Kidney epithelial cell (primary cell): ENCODE results near the gene UTS2R. TPM values are rescaled to one million over a fixed set of nuclear protein-coding genes. Genes with fewer than 3 reads are reported as not detected.
"Not testable (repeated sequence)": the region's sequence is repeated elsewhere in the genome, so short reads cannot be mapped to it uniquely, and the experiment has no call there.

ENCODE experiments used
- DNase-seq: peaks from one replicate; pipeline ENCODE4 v3.0.0-alpha.2; 2010; ENCODE audit warnings: low read depth
- H3K27me3 ChIP-seq: 2 replicates; pipeline ENCODE4 v1.6.0; 2011; ENCODE audit warnings: low read length; ENCODE audit not compliant: control insufficient read depth, insufficient read depth
- H3K36me3 ChIP-seq: 2 replicates; pipeline ENCODE4 v1.5.1; 2011; ENCODE audit warnings: low read length; ENCODE audit not compliant: control insufficient read depth, insufficient read depth
- H3K4me3 ChIP-seq: 2 replicates; pipeline ENCODE4 v1.5.1; 2011; ENCODE audit warnings: low read depth, mild to moderate bottlenecking, control low read depth, low read length
- total RNA-seq: library from RNA; depleted of rRNA; stranded (reverse); fragments of >200 nt; gene quantifications from 2 replicates; pipeline ENCODE4 v1.2.3, GENCODE V29; 2015
- TF ChIP-seq, protein P1 (sequence below): IDR thresholded peaks from 2 replicates; pipeline ENCODE4 v1.5.1; 2011; ENCODE audit warnings: mild to moderate bottlenecking, moderate library complexity, low read length, control low read depth, inconsistent platforms; ENCODE audit not compliant: insufficient read depth, poor library complexity, severe bottlenecking

Gene UTS2R
- total RNA-seq, 1 donor from 2014 or later = not detected

DNA sequence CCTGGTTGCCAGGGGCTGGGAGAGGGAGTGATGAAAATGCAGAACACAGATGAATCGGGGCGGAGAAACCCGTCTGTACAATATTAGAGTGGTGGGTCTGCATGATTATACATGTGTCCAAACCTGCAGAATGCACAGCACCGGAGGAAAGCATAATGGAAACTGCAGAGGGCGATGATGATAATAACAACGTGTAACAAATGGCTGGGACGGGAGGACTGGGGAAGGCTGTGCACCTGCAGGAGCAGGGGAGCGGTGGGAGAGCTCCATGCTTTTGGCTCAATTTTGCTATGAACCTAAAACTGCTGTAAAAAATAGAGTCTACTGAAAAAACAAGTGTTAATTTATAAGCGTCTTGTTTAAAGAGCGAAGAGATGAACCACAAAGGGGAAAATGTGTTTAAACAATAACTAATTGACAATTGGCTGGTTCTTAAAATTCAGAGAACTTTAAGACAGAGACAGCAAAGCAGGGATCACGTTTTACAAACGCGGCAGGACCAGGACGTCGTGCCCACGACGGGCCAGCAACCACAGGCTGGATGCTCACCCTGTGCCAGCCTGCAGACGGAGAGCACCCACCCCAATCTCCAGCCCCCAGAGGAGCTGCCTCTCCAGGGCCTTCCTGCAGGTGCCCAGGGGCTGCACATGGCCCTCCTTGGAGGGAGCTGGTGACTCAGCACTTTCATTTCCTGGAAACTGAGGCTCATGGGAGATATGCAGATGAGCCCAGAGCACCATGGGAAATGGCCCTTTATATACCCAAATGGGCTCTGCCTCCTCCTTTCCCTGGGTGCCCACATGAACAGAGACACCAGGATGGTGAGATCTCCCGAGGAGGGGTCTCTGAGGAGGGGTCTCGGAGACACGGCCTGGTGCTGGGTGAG lies 12.9 kb upstream of the UTS2R start, which contains the start of gene TEX19:
Gene TEX19 (plus strand): TSS at position 783 of the 886 bp plus-strand sequence. CDS start 2,904 bp downstream, outside the sequence.
- Histone ChIP-seq H3K4me3 (no peak within 1 kb of the TSS), H3K36me3 (no peaks in the 10 kb centered on the region), H3K27me3 (peaks cover 9% of the 10 kb centered on the region)
- DNase-seq = no peak
- TF ChIP-seq, protein P1, sequence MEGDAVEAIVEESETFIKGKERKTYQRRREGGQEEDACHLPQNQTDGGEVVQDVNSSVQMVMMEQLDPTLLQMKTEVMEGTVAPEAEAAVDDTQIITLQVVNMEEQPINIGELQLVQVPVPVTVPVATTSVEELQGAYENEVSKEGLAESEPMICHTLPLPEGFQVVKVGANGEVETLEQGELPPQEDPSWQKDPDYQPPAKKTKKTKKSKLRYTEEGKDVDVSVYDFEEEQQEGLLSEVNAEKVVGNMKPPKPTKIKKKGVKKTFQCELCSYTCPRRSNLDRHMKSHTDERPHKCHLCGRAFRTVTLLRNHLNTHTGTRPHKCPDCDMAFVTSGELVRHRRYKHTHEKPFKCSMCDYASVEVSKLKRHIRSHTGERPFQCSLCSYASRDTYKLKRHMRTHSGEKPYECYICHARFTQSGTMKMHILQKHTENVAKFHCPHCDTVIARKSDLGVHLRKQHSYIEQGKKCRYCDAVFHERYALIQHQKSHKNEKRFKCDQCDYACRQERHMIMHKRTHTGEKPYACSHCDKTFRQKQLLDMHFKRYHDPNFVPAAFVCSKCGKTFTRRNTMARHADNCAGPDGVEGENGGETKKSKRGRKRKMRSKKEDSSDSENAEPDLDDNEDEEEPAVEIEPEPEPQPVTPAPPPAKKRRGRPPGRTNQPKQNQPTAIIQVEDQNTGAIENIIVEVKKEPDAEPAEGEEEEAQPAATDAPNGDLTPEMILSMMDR = no peak

DNA sequence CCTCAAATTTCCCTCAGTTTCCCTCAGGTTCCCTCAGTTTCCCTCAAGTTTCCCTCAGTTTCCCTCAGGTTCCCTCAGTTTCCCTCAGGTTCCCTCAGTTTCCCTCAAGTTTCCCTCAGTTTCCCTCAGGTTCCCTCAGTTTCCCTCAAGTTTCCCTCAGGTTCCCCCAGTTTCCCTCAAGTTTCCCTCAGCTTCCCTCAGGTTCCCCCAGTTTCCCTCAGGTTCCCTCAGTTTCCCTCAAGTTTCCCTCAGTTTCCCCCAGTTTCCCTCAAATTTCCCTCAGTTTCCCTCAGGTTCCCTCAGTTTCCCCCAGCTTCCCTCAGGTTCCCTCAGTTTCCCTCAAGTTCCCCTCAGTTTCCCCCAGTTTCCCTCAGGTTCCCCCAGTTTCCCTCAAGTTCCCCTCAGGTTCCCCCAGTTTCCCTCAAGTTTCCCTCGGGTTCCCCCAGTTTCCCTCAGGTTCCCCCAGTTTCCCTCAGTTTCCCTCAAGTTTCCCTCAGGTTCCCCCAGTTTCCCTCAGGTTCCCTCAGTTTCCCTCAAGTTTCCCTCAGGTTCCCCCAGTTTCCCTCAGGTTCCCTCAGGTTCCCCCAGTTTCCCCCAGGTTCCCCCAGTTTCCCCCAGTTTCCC lies 12.0 kb upstream of the UTS2R start:
- not testable (repeated sequence) for H3K27me3 ChIP-seq, H3K4me3 ChIP-seq, DNase-seq, H3K36me3 ChIP-seq

DNA sequence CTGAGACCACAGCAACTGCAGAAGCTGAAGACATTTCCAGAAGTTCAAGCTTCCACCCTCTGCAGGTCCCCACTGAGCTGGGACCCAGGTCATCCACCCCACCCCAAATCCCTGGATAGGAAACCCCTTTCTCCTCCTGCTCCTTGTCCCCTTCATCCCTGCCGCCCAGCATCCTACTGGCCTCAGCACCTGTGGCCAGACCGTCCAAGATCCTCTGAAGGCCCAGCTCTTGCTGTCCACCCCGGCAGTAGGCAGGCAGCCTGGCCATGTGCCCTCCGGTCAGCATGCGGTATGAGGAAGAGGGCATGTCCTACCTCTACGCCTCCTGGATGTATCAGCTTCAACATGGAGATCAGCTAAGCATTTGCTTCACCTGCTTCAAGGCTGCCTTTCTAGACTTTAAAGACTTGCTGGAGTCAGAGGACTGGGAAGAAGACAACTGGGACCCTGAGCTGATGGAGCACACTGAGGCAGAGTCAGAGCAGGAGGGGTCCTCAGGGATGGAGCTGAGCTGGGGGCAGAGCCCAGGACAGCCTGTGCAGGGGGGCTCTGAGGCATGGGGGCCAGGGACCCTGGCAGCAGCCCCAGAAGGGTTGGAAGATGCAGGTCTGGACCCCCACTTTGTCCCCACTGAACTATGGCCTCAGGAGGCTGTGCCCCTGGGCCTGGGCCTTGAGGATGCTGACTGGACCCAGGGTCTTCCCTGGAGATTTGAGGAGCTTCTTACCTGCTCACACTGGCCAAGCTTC lies 9.5 kb upstream of the UTS2R start:
- no peak overlapping the region for H3K4me3 ChIP-seq
- TF ChIP-seq, protein P1 = no peak
- no peaks in the 10 kb centered on the region for H3K36me3 ChIP-seq
- H3K27me3 ChIP-seq = peaks cover 14% of the 10 kb centered on the region
- DNase-seq = no peak

DNA sequence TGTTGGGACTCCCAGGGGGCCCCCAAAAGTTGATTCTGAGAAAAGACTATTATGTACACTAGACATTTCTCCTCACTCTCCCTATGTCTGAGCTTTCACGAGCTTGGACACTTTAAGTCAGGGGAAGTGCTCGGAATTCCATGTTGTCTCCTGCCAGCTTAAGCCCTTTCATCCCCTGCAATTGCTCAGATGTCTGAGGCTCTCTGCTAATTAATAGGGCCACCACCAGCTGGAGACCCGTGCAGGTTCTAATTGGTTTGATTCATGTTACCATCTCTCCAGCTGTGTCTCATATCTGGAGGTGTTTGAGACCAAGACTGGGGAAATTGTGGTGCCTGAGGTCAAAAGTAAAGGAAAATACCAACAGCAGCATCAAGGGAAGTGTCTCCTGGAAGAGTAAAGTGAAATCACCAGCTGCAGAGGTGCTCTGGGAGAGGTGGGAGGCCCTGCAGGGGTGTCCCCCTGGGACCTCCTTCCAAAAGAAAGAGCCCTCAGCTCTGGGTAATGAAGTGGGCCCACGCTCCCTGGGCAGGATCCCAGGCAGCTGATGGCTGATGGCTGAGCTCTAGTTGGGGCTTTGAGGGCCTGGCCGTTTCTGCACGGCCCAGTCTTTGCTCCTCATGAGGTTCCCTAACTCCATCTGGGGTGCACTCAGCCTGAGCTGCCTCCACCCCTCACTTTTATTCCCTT lies 5.8 kb upstream of the UTS2R start:
- TF ChIP-seq, protein P1 = no peak
- Histone ChIP-seq H3K36me3 (no peaks in the 10 kb centered on the region), H3K4me3 (no peak overlapping the region), H3K27me3 (peaks cover 20% of the 10 kb centered on the region)
- DNase-seq = no peak

DNA sequence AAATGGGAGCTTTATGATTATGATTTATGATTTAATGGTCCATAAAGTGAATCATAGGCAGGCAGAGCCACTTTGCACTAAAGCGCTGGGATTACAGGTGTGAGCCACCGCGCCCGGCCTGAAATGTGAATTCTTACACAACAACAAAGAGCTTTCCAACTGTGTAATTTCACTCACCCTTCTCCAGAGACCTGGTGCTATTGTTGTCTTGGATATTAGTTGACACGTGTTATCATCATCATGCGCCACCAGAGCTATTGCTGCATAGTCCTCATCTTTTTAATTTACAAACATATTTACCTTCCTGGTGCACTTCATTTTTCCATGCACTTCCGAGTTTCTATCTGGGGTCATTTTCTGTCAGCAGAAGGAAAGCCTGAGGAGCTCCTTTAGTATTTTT lies 4.8 kb upstream of the UTS2R start:
- DNase-seq = no peak
- TF ChIP-seq, protein P1 = no peak
- peaks cover 30% of the 10 kb centered on the region for H3K27me3 ChIP-seq
- H3K36me3 ChIP-seq = no peaks in the 10 kb centered on the region
- no peak overlapping the region for H3K4me3 ChIP-seq
